HG03066 (cell line): ENCODE results near the gene LRP8.

Experiments
- ATAC-seq: cut with Tn5 transposase; IDR thresholded peaks from one replicate; pipeline ENCODE4 v1.9.1; 2021; ENCODE audit warnings: low read depth; ENCODE audit not compliant: unreplicated experiment

Gene LRP8

DNA sequence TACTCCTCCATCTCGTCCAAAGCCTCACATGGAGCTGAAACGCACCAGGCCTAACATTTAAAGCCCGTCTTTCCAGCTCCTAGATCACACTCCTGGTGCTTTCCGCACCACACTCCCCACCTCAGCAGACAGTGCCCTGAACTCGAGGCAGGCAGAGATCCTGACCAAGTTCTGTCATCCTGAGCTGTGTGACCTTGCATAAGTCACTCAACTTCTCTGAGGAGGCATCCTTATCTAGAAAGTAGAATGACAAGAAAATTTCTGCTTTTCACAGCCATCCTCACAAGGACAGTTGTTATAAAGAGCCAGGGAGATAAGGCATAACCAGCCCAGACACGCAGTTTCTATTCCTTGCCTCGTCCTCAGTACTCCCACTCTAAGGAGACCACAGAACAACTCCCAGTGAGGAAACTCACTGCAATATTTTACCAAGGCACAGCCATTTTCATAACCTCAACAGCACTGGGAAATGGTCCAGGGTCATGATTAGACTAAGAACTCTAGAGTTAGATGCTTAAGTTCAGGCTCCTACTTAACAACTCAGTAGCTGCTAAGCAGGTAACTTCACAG is 3.1 kb downstream of the LRP8 start:
- ATAC-seq, result no peak

DNA sequence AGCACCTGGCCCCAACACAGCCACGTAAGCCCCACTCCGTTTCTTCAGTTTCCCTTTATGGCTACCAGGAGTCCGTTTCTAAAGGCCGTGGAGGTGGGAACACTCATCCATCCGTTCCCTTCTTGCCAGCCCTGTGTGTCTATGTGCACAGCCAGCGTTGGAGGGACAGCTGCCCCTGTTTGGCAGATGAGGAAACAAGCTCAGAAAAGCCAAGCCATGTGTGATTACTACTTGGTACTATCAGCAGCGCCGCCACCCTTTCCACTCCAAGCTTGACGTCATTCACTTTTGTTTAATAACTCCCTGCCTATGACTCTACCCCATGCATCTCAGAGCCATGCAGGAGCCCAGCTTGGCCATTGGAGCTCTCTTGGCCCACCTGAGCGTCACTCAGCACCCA is 3.5 kb downstream of the LRP8 start:
- ATAC-seq, result no peak

- no peak for ATAC-seq
These were observed 4.6 kb downstream of the LRP8 start for GRCh38 chr1:53323316-53323715.

- no peak for ATAC-seq
These were observed 5.9 kb downstream of the LRP8 start for GRCh38 chr1:53321776-53322602.

GRCh38 chr1:53321366-53321765 is 6.5 kb downstream of the LRP8 start:
- no peak for ATAC-seq

DNA sequence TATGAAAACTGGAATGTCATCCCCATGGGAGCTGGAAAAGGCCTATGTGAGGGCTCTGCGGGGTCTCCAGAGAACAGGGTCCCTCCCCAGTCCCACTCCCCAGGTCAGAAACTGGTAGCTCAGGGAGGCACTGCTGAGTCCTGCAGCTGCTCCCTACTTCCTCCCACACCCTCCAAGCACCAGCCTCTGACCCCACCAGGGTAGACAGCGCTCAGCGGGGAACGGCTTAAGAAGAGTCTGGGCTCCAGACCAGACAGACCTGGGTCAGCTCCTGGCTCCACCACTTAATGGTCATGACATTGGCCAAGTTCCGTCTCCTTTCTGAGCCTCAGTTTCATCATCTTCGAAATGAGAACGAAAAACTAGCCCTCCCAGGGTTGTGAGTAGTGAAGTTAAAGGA is 7.2 kb downstream of the LRP8 start:
- no peak for ATAC-seq

DNA sequence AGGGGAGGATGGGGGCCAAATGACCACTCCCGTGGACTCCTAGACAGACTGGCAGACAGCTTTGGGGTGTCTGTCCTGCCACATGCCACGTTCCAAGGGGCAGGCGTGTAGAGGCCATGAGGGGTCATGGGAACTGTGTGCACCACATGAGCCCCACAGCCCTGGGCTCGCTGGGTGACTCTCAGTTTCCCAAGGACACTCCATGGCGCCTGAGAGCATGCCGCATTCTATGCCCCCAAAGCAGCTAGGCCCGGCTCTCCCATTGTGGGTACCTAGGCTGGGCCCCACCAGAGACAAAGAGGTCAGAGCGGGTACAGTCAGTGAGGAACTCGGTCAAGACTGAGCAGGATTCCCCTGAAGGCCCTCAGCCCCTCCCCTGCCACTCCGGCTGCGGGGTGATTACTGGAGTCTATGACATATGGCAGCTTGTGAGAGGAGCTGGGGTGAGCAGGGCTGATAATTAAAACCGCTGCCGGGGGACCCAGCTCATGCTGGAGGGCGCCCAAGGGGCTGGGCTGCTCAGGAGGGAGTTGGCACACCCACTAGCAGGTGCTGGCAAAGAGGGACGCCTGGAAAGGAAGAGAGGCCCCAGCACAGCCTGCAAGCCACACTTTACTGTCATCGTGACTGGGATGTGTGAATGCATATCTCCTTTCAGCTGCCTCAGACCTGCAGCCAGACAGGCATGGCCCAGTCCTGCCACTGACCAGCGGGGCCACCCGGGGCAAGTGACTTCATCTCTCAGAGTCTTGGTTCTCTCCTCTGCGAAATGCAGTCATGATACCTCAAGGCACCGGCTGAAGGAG is 8.4 kb downstream of the LRP8 start:
- ATAC-seq, result no peak

GRCh38 chr1:53317646-53318539 is 10.0 kb downstream of the LRP8 start:
- no peak for ATAC-seq

DNA sequence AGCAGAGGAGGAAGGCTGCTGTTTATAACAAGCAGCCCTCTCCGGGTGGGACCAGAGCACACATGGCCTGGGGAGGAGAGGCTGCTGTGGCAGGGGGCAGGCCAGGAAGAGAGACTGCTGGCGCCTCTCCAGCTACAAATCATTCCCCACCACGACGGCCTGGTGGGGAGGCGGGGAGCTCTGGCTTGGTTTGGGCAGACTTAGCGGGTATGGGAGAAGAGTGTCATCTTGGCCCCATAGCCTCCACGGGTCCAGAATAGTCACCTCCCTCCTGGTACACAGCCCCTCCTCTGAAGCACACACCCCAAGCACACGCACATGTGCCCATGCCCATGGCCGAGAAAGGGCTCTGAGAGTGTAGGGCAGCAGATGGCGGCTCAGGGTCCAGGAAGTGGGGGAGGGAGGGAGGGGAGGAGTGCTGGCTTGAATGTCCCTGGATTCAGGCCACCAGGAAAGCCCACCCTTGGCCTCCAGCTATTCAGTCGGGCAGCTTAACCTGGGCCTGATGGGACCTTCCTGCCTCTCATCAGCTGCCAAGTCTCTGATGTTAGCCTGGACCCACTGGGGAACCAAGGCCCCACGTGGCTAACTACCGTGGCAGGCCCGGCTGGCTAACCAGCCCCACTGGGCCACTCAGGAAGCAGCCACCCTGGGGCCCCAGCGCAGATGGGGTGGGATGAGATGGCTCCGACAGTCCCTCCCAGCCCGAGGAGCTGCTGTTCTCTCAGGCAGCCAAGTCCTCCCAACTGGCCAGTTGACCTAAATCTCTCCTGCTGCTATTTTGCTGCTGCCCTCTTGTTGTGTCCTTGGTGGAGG is 10.9 kb downstream of the LRP8 start:
- no peak for ATAC-seq

DNA sequence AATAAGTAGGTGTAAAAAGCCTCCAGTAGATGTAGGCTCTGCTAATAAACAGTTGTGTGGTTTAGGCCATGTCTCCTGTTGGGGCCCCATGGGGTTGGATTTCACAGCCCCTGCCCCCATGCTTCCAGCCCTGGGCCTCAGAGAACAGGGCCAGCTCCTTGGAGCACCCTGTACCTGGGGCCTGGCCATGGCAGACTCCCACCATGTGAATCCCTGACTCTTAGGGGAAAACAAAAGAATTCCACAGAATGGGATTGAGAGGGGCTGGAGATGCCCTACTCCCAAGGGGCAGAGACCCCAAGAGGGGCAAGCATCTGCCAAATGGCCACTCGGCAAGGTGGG is 11.5 kb downstream of the LRP8 start:
- no peak for ATAC-seq

DNA sequence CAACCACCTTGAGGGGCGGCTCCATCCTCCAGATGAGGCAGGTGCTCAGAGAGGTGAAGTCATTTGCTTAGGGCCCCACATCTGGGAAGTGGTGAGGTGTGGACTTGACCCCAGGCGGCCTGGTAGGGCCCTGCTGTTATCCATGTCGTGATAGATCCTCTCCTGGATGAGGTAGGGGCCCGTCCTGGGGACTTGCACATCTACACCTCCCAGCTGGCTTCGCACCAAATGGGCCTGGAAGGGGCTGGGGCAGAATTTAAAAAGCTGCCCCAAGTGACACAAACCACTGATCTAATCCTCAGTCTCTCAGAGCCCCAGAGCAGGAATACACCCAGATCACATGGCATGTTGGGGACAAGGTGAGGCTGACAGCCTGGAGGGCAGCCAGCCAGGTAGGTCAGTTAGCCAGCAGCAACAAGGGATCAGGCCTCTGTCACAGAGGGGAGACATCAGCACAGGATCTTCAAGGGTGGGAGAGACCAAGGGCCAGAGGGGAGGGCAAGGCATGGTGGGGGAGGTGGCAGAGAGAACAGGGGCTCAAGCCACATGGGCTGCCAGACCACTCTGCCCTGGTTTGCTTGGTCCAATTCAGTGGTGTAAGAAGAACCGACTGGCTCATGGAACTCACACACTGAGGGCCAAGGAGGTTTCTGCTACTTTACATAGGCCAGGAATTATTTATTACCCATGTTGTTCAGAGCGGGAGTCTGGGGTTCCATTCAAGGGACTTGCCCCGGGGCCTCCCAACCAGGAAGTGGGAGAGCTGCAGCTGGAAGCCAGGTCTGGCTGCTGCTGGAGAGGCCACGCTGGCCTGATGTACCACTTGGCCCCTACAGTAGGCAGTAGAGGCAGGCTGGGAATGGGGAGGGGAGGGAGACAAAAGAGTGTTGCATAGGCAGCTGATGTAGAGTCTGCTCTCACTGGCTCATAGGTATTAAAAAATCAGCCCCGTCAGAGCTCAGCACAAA is 12.1 kb downstream of the LRP8 start:
- ATAC-seq, result no peak

- no peak for ATAC-seq
These were observed 12.8 kb downstream of the LRP8 start for GRCh38 chr1:53315046-53315445.

GRCh38 chr1:53314606-53315005 is 13.3 kb downstream of the LRP8 start:
- ATAC-seq, result no peak

DNA sequence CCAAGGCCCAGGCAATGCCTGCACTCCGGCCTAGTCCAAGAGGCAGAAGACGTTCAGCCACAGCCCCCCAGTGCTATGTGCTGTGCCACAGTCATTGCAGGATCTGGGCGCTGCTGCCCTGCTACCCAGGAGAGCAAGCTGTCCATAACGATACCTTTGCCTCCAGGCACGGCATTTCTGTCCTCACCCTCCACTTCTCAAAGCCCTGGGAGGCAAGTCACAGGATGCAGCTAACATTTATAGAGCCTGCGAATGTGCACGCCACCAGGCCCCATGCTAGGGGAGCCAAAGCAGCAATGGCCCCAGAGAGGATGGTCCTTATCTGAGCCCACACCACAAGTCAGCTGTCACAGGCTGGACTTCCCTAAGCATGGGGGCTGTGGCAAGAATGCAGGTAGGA is 13.8 kb downstream of the LRP8 start:
- ATAC-seq, result no peak

- ATAC-seq, result no peak
These were observed 14.3 kb downstream of the LRP8 start for GRCh38 chr1:53313556-53313955.

GRCh38 chr1:53311702-53312305 is 16.1 kb downstream of the LRP8 start:
- no peak for ATAC-seq

- ATAC-seq, result no peak
These were observed 16.8 kb downstream of the LRP8 start for GRCh38 chr1:53310847-53311681.
